PC-3 (cell line): ENCODE results near the gene LHFPL6. TPM values are rescaled to one million over a fixed set of nuclear protein-coding genes. Genes with fewer than 3 reads are reported as not detected.
A peak's percentile ranks its signal among the peaks of the same experiment; 100 is the strongest.

Experiments
- ATAC-seq: fragments of 200-7000 bp; cut with Tn5 transposase; 2 replicates; pipeline ENCODE4 v1.9.1; 2020; ENCODE audit warnings: mild to moderate bottlenecking, moderate library complexity
- BruUV-seq: library from RNA; stranded (reverse); fragments of 400-500 nt; replicated peaks from 2 replicates; lab custom pipeline; 2021; lab: Mats Ljungman, UMichigan
- CTCF ChIA-PET: fragments of 300-600 bp; sonication (Branson Sonifier 250); formaldehyde crosslinking; loops from one replicate; lab custom pipeline; 2022; ENCODE audit warnings: antibody characterized with exemption; lab: Charles Lee
- POLR2A ChIA-PET: fragments of 300-600 bp; sonication (Branson Sonifier 250); formaldehyde crosslinking; loops from one replicate; lab custom pipeline; 2022; ENCODE audit warnings: antibody characterized with exemption; ENCODE audit not compliant: unreplicated experiment; lab: Charles Lee
- DNase-seq: peaks from one replicate; pipeline ENCODE4 v3.0.0-alpha.2; 2015
- H2AFZ ChIP-seq: fragments of 300-600 bp; sonication (generic); 2 replicates; pipeline ENCODE4 v1.6.0; 2016; ENCODE audit warnings: antibody characterized with exemption, low read length
- H3F3A ChIP-seq: fragments of 300-600 bp; sonication (generic); one replicate; pipeline ENCODE4 v1.6.0; 2017; ENCODE audit warnings: antibody characterized with exemption, low read length, control low read depth, mild to moderate bottlenecking; ENCODE audit not compliant: unreplicated experiment
- H3K27ac ChIP-seq: fragments of 300-600 bp; sonication (generic); 2 replicates; pipeline ENCODE4 v1.5.1; 2016; ENCODE audit warnings: mild to moderate bottlenecking, low read length
- H3K27me3 ChIP-seq: fragments of 300-600 bp; sonication (generic); 2 replicates; pipeline ENCODE4 v1.6.1; 2016; ENCODE audit warnings: low read length, mixed read lengths
- H3K36me3 ChIP-seq: fragments of 300-600 bp; sonication (generic); 2 replicates; pipeline ENCODE4 v1.6.1; 2016; ENCODE audit warnings: low read depth, mixed run types, low read length, mixed read lengths
- H3K4me1 ChIP-seq: fragments of 300-600 bp; sonication (generic); 2 replicates; pipeline ENCODE4 v1.5.1; 2016; ENCODE audit warnings: low read length; ENCODE audit not compliant: insufficient read depth
- H3K4me2 ChIP-seq: fragments of 300-600 bp; sonication (generic); 2 replicates; pipeline ENCODE4 v1.6.0; 2016; ENCODE audit warnings: low read length
- H3K4me3 ChIP-seq: fragments of 300-600 bp; sonication (generic); 2 replicates; pipeline ENCODE4 v1.5.1; 2016; ENCODE audit warnings: mild to moderate bottlenecking, low read length, mixed read lengths
- H3K79me2 ChIP-seq: fragments of 300-600 bp; sonication (generic); 2 replicates; pipeline ENCODE4 v1.6.1; 2017; ENCODE audit warnings: low read length, mixed read lengths
- H3K9ac ChIP-seq: fragments of 300-600 bp; sonication (generic); 2 replicates; pipeline ENCODE4 v1.6.0; 2016; ENCODE audit warnings: mild to moderate bottlenecking, low read length
- H3K9me2 ChIP-seq: fragments of 300-600 bp; sonication (generic); replicated peaks from 2 replicates; pipeline ENCODE4 v1.6.1; 2016; ENCODE audit warnings: mixed run types, low read length, mixed read lengths
- H3K9me3 ChIP-seq: fragments of 300-600 bp; sonication (generic); 2 replicates; pipeline ENCODE4 v1.6.1; 2016; ENCODE audit warnings: low read length, mixed read lengths
- H4K20me1 ChIP-seq: fragments of 300-600 bp; sonication (generic); 2 replicates; pipeline ENCODE4 v1.6.1; 2016; ENCODE audit warnings: low read length, mixed read lengths
- EZH2 ChIP-seq: fragments of 300-600 bp; sonication (generic); IDR thresholded peaks from one replicate; pipeline ENCODE4 v1.6.1; 2017; ENCODE audit warnings: antibody characterized with exemption, mild to moderate bottlenecking, low read length; ENCODE audit not compliant: unreplicated experiment
- EZH2phosphoT487 ChIP-seq: fragments of 300-600 bp; sonication (generic); IDR thresholded peaks from 2 replicates; pipeline ENCODE4 v1.6.1; 2018; ENCODE audit warnings: mild to moderate bottlenecking, antibody characterized with exemption, low read length, borderline replicate concordance
- intact Hi-C: fragments of 100-400 bp; cut with micrococcal nuclease; formaldehyde crosslinking; loops from 2 replicates; pipeline ENCODE4 v1.9.0; 2023
- total RNA-seq: library from RNA; depleted of rRNA; stranded (reverse); fragments of >200 nt; gene quantifications from 2 replicates; pipeline ENCODE4 v1.2.3, GENCODE V29; 2014
- TF ChIP-seq, protein P1 (sequence below): fragments of 300-600 bp; sonication (generic); conservative IDR thresholded peaks from 2 replicates; pipeline ENCODE4 v1.5.1; 2017; ENCODE audit warnings: antibody characterized with exemption, low read depth, mild to moderate bottlenecking, low read length

LHFPL6 gene
- total RNA-seq, 1 experiment from 2014 or later, result 7.8 TPM

DNA sequence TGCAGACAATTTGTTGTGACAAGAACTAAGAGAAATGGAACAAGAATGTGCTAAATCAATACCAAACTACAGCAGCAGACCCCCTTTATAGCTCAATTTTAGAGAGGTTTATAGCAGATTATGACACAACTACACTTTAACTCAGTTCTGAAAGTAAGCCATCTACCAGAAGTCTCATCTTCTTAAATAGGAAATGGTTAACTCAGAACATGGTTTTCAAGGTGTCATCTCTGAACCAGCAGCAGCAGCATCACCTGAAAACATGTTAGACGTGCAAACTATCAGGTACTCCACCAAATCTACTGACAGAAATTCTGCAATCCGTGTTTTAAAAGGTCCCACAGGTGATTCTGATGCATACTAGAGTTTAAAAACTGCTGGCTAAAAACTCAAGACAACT, 6.8 kb downstream of the LHFPL6 start:
- no peaks in the 10 kb centered on the region for H3K36me3 ChIP-seq
- H3K4me2 ChIP-seq, result no peak overlapping the region
- intact Hi-C loops, result no loop called here
- no TSS peak for BruUV-seq
- no peak overlapping the region for H3K9ac ChIP-seq
- POLR2A ChIA-PET, result no interaction called here
- H4K20me1 ChIP-seq, result no peaks in the 10 kb centered on the region
- H3K27ac ChIP-seq, result no peak overlapping the region
- CTCF ChIA-PET, result no interaction called here
- no peaks in the 10 kb centered on the region for H3K27me3 ChIP-seq
- H3K9me3 ChIP-seq, result no peaks in the 10 kb centered on the region
- no peak overlapping the region for H2AFZ ChIP-seq
- DNase-seq (no peak), ATAC-seq (no peak)
- H3F3A ChIP-seq, result no peaks in the 10 kb centered on the region
- TF ChIP-seq EZH2phosphoT487 (no peak), EZH2 (no peak)
- TF ChIP-seq, protein P1, sequence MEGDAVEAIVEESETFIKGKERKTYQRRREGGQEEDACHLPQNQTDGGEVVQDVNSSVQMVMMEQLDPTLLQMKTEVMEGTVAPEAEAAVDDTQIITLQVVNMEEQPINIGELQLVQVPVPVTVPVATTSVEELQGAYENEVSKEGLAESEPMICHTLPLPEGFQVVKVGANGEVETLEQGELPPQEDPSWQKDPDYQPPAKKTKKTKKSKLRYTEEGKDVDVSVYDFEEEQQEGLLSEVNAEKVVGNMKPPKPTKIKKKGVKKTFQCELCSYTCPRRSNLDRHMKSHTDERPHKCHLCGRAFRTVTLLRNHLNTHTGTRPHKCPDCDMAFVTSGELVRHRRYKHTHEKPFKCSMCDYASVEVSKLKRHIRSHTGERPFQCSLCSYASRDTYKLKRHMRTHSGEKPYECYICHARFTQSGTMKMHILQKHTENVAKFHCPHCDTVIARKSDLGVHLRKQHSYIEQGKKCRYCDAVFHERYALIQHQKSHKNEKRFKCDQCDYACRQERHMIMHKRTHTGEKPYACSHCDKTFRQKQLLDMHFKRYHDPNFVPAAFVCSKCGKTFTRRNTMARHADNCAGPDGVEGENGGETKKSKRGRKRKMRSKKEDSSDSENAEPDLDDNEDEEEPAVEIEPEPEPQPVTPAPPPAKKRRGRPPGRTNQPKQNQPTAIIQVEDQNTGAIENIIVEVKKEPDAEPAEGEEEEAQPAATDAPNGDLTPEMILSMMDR, result no peak
- H3K79me2 ChIP-seq, result peaks cover 12% of the 10 kb centered on the region
- H3K4me3 ChIP-seq, result no peak overlapping the region
- H3K9me2 ChIP-seq, result no peaks in the 10 kb centered on the region
- peaks cover 15% of the 10 kb centered on the region for H3K4me1 ChIP-seq

DNA sequence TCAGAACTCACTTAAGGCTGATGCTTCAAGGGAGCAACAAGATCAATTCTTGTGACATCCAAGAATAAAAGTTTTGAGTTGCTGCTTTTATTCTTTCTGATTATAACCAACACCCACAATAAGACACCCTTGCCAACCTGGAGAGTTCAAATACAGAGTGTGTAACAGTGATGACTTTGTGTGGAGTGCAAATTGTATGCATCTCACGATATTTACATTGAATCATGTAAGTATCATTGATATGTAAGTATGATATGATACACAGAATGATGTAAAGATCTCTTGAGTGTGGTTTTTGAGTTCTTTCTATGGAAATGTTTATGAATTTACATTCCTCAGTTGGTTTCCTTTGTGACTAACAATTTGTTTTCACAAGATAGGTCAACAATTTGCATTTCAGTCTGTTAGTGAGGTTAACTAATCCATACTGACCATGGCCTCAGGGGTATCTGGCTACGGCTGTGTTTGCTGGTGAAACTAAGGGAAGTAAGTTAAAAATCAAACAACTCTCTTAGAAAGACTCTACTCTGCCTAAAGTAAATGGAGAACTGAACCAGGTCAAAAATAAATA, 12.4 kb downstream of the LHFPL6 start:
- H3K4me1 ChIP-seq, result peaks cover 17% of the 10 kb centered on the region
- BruUV-seq, result no TSS peak
- H3K4me3 ChIP-seq, result no peak overlapping the region
- H3K9ac ChIP-seq, result no peak overlapping the region
- H3K9me3 ChIP-seq, result no peaks in the 10 kb centered on the region
- DNase-seq (peak; percentile 56), ATAC-seq (peak; percentile 81)
- H3K27ac ChIP-seq, result peak overlapping the region; percentile 52
- peak overlapping the region; percentile 32 for H3K4me2 ChIP-seq
- no peak for TF ChIP-seq EZH2
- TF ChIP-seq, protein P1, result no peak
- TF ChIP-seq EZH2phosphoT487, result no peak
- H4K20me1 ChIP-seq, result no peaks in the 10 kb centered on the region
- CTCF ChIA-PET, result no interaction called here
- POLR2A ChIA-PET, result no interaction called here
- H3K9me2 ChIP-seq, result no peaks in the 10 kb centered on the region
- no peaks in the 10 kb centered on the region for H3K27me3 ChIP-seq
- H3F3A ChIP-seq, result no peaks in the 10 kb centered on the region
- no peaks in the 10 kb centered on the region for H3K36me3 ChIP-seq
- no peak overlapping the region for H2AFZ ChIP-seq
- intact Hi-C loops, result no loop called here
- no peaks in the 10 kb centered on the region for H3K79me2 ChIP-seq

DNA sequence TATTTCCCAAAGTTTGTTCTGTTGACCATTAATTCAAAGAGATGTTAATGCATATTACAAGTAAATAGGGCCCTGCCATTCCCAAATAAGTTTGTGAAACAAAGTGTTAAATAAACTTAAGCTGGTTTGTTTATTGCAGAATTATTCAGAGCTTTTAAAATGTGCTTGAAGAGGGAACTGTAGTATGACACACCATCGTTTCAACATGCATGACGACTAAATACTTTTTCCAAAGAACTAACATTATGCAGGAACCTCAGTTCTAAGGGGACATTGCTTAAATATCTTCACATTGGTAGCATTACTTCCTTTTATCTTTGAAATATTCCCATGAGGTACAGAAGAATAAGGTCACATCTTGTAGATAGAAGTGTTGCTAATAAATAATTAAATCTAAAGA, 14.6 kb downstream of the LHFPL6 start:
- ChIA-PET POLR2A (no interaction called here), CTCF (no interaction called here)
- Histone ChIP-seq H3K4me2 (no peak overlapping the region), H3K4me3 (no peak overlapping the region), H3F3A (no peaks in the 10 kb centered on the region), H3K9me2 (no peaks in the 10 kb centered on the region), H3K9me3 (no peaks in the 10 kb centered on the region), H3K79me2 (no peaks in the 10 kb centered on the region), H3K9ac (no peak overlapping the region), H3K4me1 (peaks cover 23% of the 10 kb centered on the region), H3K27ac (no peak overlapping the region), H2AFZ (no peak overlapping the region), H3K27me3 (no peaks in the 10 kb centered on the region), H4K20me1 (no peaks in the 10 kb centered on the region), H3K36me3 (no peaks in the 10 kb centered on the region)
- TF ChIP-seq, protein P1, result no peak
- TF ChIP-seq EZH2phosphoT487 (no peak), EZH2 (no peak)
- no peak for DNase-seq
- no peak for ATAC-seq
- no TSS peak for BruUV-seq
- intact Hi-C loops, result no loop called here
